HepG2 (cell line): ENCODE measurements around the gene RBP5. TPM values are rescaled to one million over a fixed set of nuclear protein-coding genes. Genes with fewer than 3 reads are reported as not detected.

Source experiments
- ATAC-seq: fragments of 200-7000 bp; cut with Tn5 transposase; 3 replicates; pipeline ENCODE4 v1.9.1; 2020; ENCODE audit warnings: mild to moderate bottlenecking, moderate library complexity
- BruUV-seq: library from RNA; stranded (reverse); fragments of 400-500 nt; replicated peaks from 2 replicates; lab custom pipeline; 2021; lab: Mats Ljungman, UMichigan
- CTCF ChIA-PET: fragments of 300-600 bp; formaldehyde crosslinking; extraction: SDS; loops from one replicate; lab custom pipeline; 2021; ENCODE audit warnings: low total read pairs, inconsistent platforms, low intra/inter-chr PET ratio; lab: Yijun Ruan, JAX
- POLR2A ChIA-PET: fragments of 350-600 bp; sonication (Branson Sonifier 250); formaldehyde crosslinking; loops from one replicate; lab custom pipeline; 2020; ENCODE audit warnings: antibody characterized with exemption, inconsistent platforms; lab: Yijun Ruan, JAX
- DNase-seq: peaks from one replicate; pipeline ENCODE4 v3.0.0-alpha.2; 2015; ENCODE audit warnings: low spot score
- FAIRE-seq: peaks from 3 replicates; lab custom pipeline; 2011; peaks lifted over from hg19 to GRCh38; lab: Jason Lieb, UNC
- H2AFZ ChIP-seq: one replicate; pipeline ENCODE4 v1.6.1; 2011; ENCODE audit warnings: low read length, inconsistent platforms
- H3K27ac ChIP-seq: fragments of 300-600 bp; 3 replicates; pipeline ENCODE4 v1.8.0; 2011; ENCODE audit warnings: mixed run types, mild to moderate bottlenecking, mixed read lengths, low read length, inconsistent platforms; ENCODE audit not compliant: insufficient read depth; ENCODE audit errors: extremely low read length
- H3K27me3 ChIP-seq, 2 experiments: fragments of 200-600 bp in 1 of 2; 2 replicates in 1 of 2; 3 replicates in 1 of 2; pipeline versions ENCODE4 v1.6.0 to v1.8.0; 2011; ENCODE audit warnings: low read length in 2 of 2, mild to moderate bottlenecking in 2 of 2, moderate library complexity in 2 of 2, inconsistent platforms in 1 of 2; ENCODE audit not compliant: insufficient read depth in 2 of 2, control insufficient read depth in 1 of 2
- H3K36me3 ChIP-seq, 2 experiments: fragments of 200-600 bp in 1 of 2; replicated peaks in 1 of 2; 2 replicates in 1 of 2; 3 replicates in 1 of 2; pipeline versions ENCODE4 v1.5.1 to v1.8.0; 2011; ENCODE audit warnings: low read length in 2 of 2, inconsistent platforms in 1 of 2; ENCODE audit not compliant: insufficient read depth in 2 of 2, control insufficient read depth in 1 of 2
- H3K4me1 ChIP-seq: 2 replicates; pipeline ENCODE4 v1.5.1; 2012; ENCODE audit warnings: low read length, inconsistent platforms; ENCODE audit not compliant: insufficient read depth
- H3K4me2 ChIP-seq: 2 replicates; pipeline ENCODE4 v1.6.0; 2011; ENCODE audit warnings: low read depth, low read length, inconsistent platforms
- H3K4me3 ChIP-seq, 3 experiments: fragments of 200-600 bp in 1 of 3; sonication (generic), shearing (Covaris generic) in 1 of 3; replicated peaks in 1 of 3; 2 replicates each; pipeline ENCODE4 v1.5.1; 2011 to 2016; ENCODE audit warnings: low read length in 3 of 3, inconsistent platforms in 2 of 3, low read depth in 2 of 3, mild to moderate bottlenecking in 2 of 3, control low read depth in 1 of 3, mixed read lengths in 1 of 3; ENCODE audit not compliant: insufficient read depth in 1 of 3
- H3K79me2 ChIP-seq: one replicate; pipeline ENCODE4 v1.6.1; 2011; ENCODE audit warnings: low read length, inconsistent platforms; ENCODE audit not compliant: insufficient read depth
- H3K9ac ChIP-seq: 2 replicates; pipeline ENCODE4 v1.6.0; 2011; ENCODE audit warnings: mild to moderate bottlenecking, low read depth, low read length, inconsistent platforms; ENCODE audit not compliant: insufficient read depth
- H3K9me3 ChIP-seq: 2 replicates; pipeline ENCODE4 v1.5.1; 2012; ENCODE audit warnings: mild to moderate bottlenecking, low read length
- H4K20me1 ChIP-seq: 2 replicates; pipeline ENCODE4 v1.6.0; 2011; ENCODE audit warnings: inconsistent platforms, mild to moderate bottlenecking, low read length, moderate library complexity; ENCODE audit not compliant: insufficient read depth
- GTF3A ChIP-seq: sonication (generic); formaldehyde crosslinking; conservative IDR thresholded peaks from 2 replicates; pipeline ENCODE4 v1.4.0; 2020; ENCODE audit warnings: mild to moderate bottlenecking, missing genetic modification reagents
- HDAC6 ChIP-seq: fragments of 200-600 bp; sonication (generic); IDR thresholded peaks from 2 replicates; pipeline ENCODE4 v1.7.0; 2017; ENCODE audit warnings: mild to moderate bottlenecking, antibody characterized with exemption, low read length, low read depth
- KDM2A ChIP-seq: sonication (generic); formaldehyde crosslinking; IDR thresholded peaks from 2 replicates; pipeline ENCODE4 v1.4.0; 2020; ENCODE audit warnings: low read depth, missing genetic modification reagents, borderline replicate concordance
- PRDM10 ChIP-seq: sonication (generic); formaldehyde crosslinking; IDR thresholded peaks from 2 replicates; pipeline ENCODE4 v1.4.0; 2020; ENCODE audit warnings: low read depth, missing genetic modification reagents
- RELA ChIP-seq: sonication (generic); formaldehyde crosslinking; IDR thresholded peaks from 2 replicates; pipeline ENCODE4 v1.4.0; 2020; ENCODE audit warnings: missing genetic modification reagents
- ZBTB25 ChIP-seq: IDR thresholded peaks from 2 replicates; pipeline ENCODE4 v1.6.1; 2018; ENCODE audit warnings: missing genetic modification reagents
- ZNF557 ChIP-seq: sonication (generic); formaldehyde crosslinking; IDR thresholded peaks from 2 replicates; pipeline ENCODE4 v1.4.0; 2020; ENCODE audit warnings: missing genetic modification reagents
- ZNF687 ChIP-seq: sonication (generic); formaldehyde crosslinking; IDR thresholded peaks from 2 replicates; pipeline ENCODE4 v1.5.1; 2020; ENCODE audit warnings: mild to moderate bottlenecking, missing genetic modification reagents, moderate library complexity
- ZNF891 ChIP-seq: sonication (generic); formaldehyde crosslinking; IDR thresholded peaks from 2 replicates; pipeline ENCODE4 v1.5.0; 2020; ENCODE audit warnings: mild to moderate bottlenecking, missing genetic modification reagents
- ZSCAN25 ChIP-seq: sonication (generic); formaldehyde crosslinking; IDR thresholded peaks from 2 replicates; pipeline ENCODE4 v1.8.0; 2022; ENCODE audit warnings: mild to moderate bottlenecking, missing genetic modification reagents
- WGBS: methylation state at CpG from one replicate; pipeline ENCODE4 v1.1.6; 2017; ENCODE audit warnings: low lambda C conversion rate; 5-methylcytosine and 5-hydroxymethylcytosine counted together
- in situ Hi-C: cut with HindIII; loops from 2 replicates; pipeline ENCODE4 v1.10.0; 2017; ENCODE audit warnings: low pct_unique_long_range_greater_than_20kb; ENCODE audit not compliant: extremely low pct_ligation_motif_present
- intact Hi-C: fragments of 100-400 bp; cut with micrococcal nuclease; formaldehyde crosslinking; loops from one replicate; pipeline ENCODE4 v1.10.0; 2022; ENCODE audit not compliant: unreplicated experiment
- polyA plus RNA-seq, 8 experiments: library from polyadenylated mRNA; depleted of rRNA in 3 of 8; stranded (reverse) in 7 of 8; unstranded in 1 of 8; fragments of >200 nt; fragmentation: Illumina TruSeq in 4 of 8; extraction: Trizol in 4 of 8; gene quantifications; 2 replicates each; pipeline versions ENCODE4 v1.2.1 to v1.2.3, GENCODE V29; 2011 to 2016; ENCODE audit warnings: low read depth in 4 of 8, missing spikeins in 1 of 8, mixed read lengths in 1 of 8; ENCODE audit not compliant: insufficient read depth in 1 of 8
- total RNA-seq, 5 experiments: library from RNA; depleted of rRNA; stranded (reverse); fragments of >200 nt; fragmentation: Illumina TruSeq; extraction: Trizol; gene quantifications; 2 replicates each; pipeline ENCODE4 v1.2.3, GENCODE V29; 2016; ENCODE audit warnings: low read depth in 1 of 5

Gene RBP5
- total and polyA plus RNA-seq, 2 of the 13 experiments (the other 11 are each of a cell fraction or from before 2014, with no cell fraction given), result 13.8 to 19.8 TPM

- no peak overlapping the region for H2AFZ ChIP-seq
- BruUV-seq, result no TSS peak
- FAIRE-seq, result no peak
- ATAC-seq, result peak; percentile 39
- intact Hi-C loops, result loop anchor here (1.0 to 2.0 kb wide), 3 partner anchors 17 to 147 kb away; partner anchors contain the start of genes C12orf57, C1RL and C1S
- CTCF ChIA-PET, result interaction anchor here (0.7 to 5.0 kb wide), 6 partner anchors 9 to 73 kb away, joined by 3 to 45 read pairs (median 4); partner anchors contain the start of genes C1RL, C1S and LPCAT3
- peaks cover 27% of the 10 kb centered on the region for H3K4me1 ChIP-seq
- no peak for DNase-seq
- no peaks in the 10 kb centered on the region for H3K79me2 ChIP-seq
- TF ChIP-seq ZBTB25, result no peak
- no peak for TF ChIP-seq ZNF687
- TF ChIP-seq ZSCAN25, result peak; percentile 65
- TF ChIP-seq PRDM10 (CRISPR knock-in tag), result peak; percentile 31
- peak; percentile 10; the same call in 1 of the 2 replicates for TF ChIP-seq KDM2A
- TF ChIP-seq GTF3A (CRISPR knock-in tag), result no peak
- no peak for TF ChIP-seq HDAC6
- no peak for TF ChIP-seq ZNF557 (CRISPR knock-in tag)
- TF ChIP-seq ZNF891 (CRISPR knock-in tag), result peak; percentile 46; the same call in 1 of the 2 replicates
- no peak for TF ChIP-seq RELA (CRISPR knock-in tag)
- H3K4me2 ChIP-seq, result peak overlapping the region; percentile 73
- 0 out of 2 replicates have a peak overlapping the region, but pooled peaks have one; percentile 13 for H3K9ac ChIP-seq
- no peaks in the 10 kb centered on the region for H3K36me3 ChIP-seq
- POLR2A ChIA-PET, result interaction anchor here (1.3 to 2.7 kb wide), 2 partner anchors 16 to 147 kb away, joined by 6 to 9 read pairs; partner anchors contain the start of genes C12orf57 and RNU7-1
- H3K27me3 ChIP-seq, result peaks cover 0 to 2% of the 10 kb centered on the region in 2 experiments; a peak in 1 of 5 replicates
- H3K4me3 ChIP-seq, result peak overlapping the region; percentile 53 to 68 (median 53); a peak in 3 of 6 replicates
- 1% methylated on average over 9 of the region's 10 CpGs for WGBS
- no peaks in the 10 kb centered on the region for H3K9me3 ChIP-seq
- in situ Hi-C loops, result loop anchor here (5.0 kb wide), 1 partner anchor 34 kb away; no protein-coding TSS in a partner anchor
- H4K20me1 ChIP-seq, result no peaks in the 10 kb centered on the region; the same call in 1 of the 2 replicates
- H3K27ac ChIP-seq, result no peak overlapping the region
These were observed 36.9 kb downstream of the RBP5 start for GRCh38 chr12:7091660-7092228.
